Esophagus mucosa (tissue), 1 donor: Measurements from ENCODE around the gene CNPY2. TPM values are rescaled to one million over a fixed set of nuclear protein-coding genes. Genes with fewer than 3 reads are reported as not detected.
"Not testable (repeated sequence)": the region's sequence is repeated elsewhere in the genome, so short reads cannot be mapped to it uniquely, and the experiment has no call there.

Experiments used
- ATAC-seq: fragments of 200-7000 bp; cut with Tn5 transposase; one replicate; pipeline ENCODE4 v1.9.1; 2020
- total RNA-seq: library from RNA; stranded (reverse); gene quantifications from one replicate; pipeline ENCODE4 v1.2.4, GENCODE V29; 2023
- donor health status: DM: yes; HTN: yes; CAD: no.

Gene CNPY2
- total RNA-seq, 1 donor from 2014 or later: 67.7 TPM

GRCh38 chr12:56333679-56334489, 18.1 kb upstream of the CNPY2 start, which contains the start of gene PAN2:
TSS of gene PAN2 (minus strand) at chr12:56334000. CDS start at chr12:56333094, 906 bp downstream.
- peak; percentile 97 for ATAC-seq

GRCh38 chr12:56333197-56333678, 17.4 kb upstream of the CNPY2 start:
- ATAC-seq: peak; percentile 25

GRCh38 chr12:56332512-56333196, 16.9 kb upstream of the CNPY2 start:
- no peak for ATAC-seq

GRCh38 chr12:56330936-56331490, 15.2 kb upstream of the CNPY2 start:
- ATAC-seq: no peak

- no peak for ATAC-seq
These were observed 10.7 kb upstream of the CNPY2 start for GRCh38 chr12:56326533-56326932.

GRCh38 chr12:56326126-56326525, 10.3 kb upstream of the CNPY2 start:
- ATAC-seq: no peak

GRCh38 chr12:56324206-56324605, 8.4 kb upstream of the CNPY2 start:
- no peak for ATAC-seq

- ATAC-seq: not testable (repeated sequence)
These were observed 5.8 kb upstream of the CNPY2 start for GRCh38 chr12:56321610-56322009.

GRCh38 chr12:56321027-56321426, 5.2 kb upstream of the CNPY2 start:
- no peak for ATAC-seq

- ATAC-seq: no peak
These were observed 1.9 kb upstream of the CNPY2 start for GRCh38 chr12:56317675-56318074.

- ATAC-seq: peak; percentile 31
These were observed 553 bp downstream of the CNPY2 start for GRCh38 chr12:56315249-56315621.

GRCh38 chr12:56311003-56311402, 4.8 kb downstream of the CNPY2 start:
- ATAC-seq: no peak

- ATAC-seq: no peak
These were observed 7.1 kb downstream of the CNPY2 start for GRCh38 chr12:56308714-56309113.

- ATAC-seq: no peak
These were observed 8.4 kb downstream of the CNPY2 start for GRCh38 chr12:56307221-56307965.

GRCh38 chr12:56304872-56305590, 10.8 kb downstream of the CNPY2 start:
- ATAC-seq: no peak

- ATAC-seq: no peak
These were observed 11.5 kb downstream of the CNPY2 start for GRCh38 chr12:56304276-56304675.

GRCh38 chr12:56300644-56301464, 14.9 kb downstream of the CNPY2 start:
- peak; percentile 1 for ATAC-seq

GRCh38 chr12:56299853-56300643, 15.7 kb downstream of the CNPY2 start, which contains the start of gene CS:
TSS of gene CS (minus strand) at chr12:56300330. CDS start at chr12:56300201, 129 bp downstream.
- ATAC-seq: peak; percentile 99

- ATAC-seq: peak; percentile 44
These were observed 16.4 kb downstream of the CNPY2 start for GRCh38 chr12:56299308-56299852.

- ATAC-seq: no peak
These were observed 17.0 kb downstream of the CNPY2 start for GRCh38 chr12:56298828-56299227.
